Erythroblast (primary cell): Measurements from ENCODE around the gene C9orf40.

ENCODE experiments used
- GATA1 ChIP-seq: IDR thresholded peaks from 2 replicates; pipeline ENCODE4 v1.6.1; 2011; ENCODE audit warnings: low read depth, mild to moderate bottlenecking, control low read depth, low read length, moderate library complexity
- POLR2A ChIP-seq: IDR thresholded peaks from 2 replicates; pipeline ENCODE4 v1.6.1; 2011; ENCODE audit warnings: mild to moderate bottlenecking, low read length

GRCh38 chr9:74910036-74910435 lies 42.7 kb downstream of the C9orf40 start:
- no peak for TF ChIP-seq POLR2A
- no peak for TF ChIP-seq GATA1
